ENCODE data around the gene ZGLP1.
"Not testable (repeated sequence)": the region's sequence is repeated elsewhere in the genome, so short reads cannot be mapped to it uniquely, and the experiment has no call there.

Gene ZGLP1

DNA sequence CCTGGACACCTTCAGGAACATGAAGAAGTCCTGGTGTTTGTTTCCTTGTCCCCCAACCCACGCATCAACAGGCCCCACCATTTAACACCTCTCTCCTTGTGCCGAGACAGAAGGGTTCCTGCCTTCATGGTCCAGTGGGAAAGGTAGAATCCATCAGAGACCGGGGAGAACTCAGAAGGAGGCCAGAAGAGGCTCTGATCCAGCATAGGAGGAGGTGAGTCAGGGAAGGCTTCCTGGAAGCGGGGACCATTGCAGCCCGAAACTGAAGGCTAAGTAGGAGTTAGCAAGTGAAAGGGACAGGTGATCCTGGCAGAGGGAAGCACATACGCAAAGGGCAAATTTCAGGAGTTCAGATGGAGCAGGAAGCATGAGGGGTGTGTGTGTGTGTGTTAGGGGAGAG, 29.3 kb upstream of the ZGLP1 start:
- Histone ChIP-seq H3K4me2 (ENCODE audit: low read length) (peak overlapping the region; percentile 77), H2AFZ (ENCODE audit: low read length) (peak overlapping the region; percentile 22; the same call in 1 of the 2 replicates)

DNA sequence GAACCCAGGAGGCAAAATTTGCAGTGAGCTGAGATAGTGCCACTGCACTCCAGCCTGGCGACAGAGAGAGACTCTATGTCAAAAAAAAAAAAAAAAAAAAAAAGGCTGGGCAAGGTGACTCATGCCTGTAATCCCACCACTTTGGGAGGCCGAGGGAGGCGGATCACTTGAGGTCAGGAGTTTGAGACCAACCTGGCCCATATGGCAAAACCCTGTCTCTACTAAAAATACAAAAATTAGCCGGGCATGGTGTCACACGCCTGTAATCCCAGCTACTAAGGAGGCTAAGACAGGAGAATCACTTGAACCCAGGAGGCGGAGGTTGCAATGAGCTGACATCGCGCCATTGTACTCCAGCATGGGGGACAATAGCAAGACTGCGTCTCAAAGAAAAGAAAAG, 27.1 kb upstream of the ZGLP1 start:
- not testable (repeated sequence) for H2AFZ ChIP-seq (ENCODE audit: low read length); H3K27me3 ChIP-seq (ENCODE audit: insufficient read depth, low read length); H3K9me3 ChIP-seq (ENCODE audit: low read length); H3K4me3 ChIP-seq (ENCODE audit: low read depth, low read length, poor library complexity, severe bottlenecking); H3K27ac ChIP-seq (ENCODE audit: low read depth, low read length, poor library complexity, severe bottlenecking); H3K4me2 ChIP-seq (ENCODE audit: low read length); H4K20me1 ChIP-seq (ENCODE audit: insufficient read depth, low read length); H3K36me3 ChIP-seq (ENCODE audit: insufficient read depth, low read length); H3F3A ChIP-seq (ENCODE audit: insufficient read depth, low read length); H3K9ac ChIP-seq (ENCODE audit: low read length); H3K9me2 ChIP-seq (ENCODE audit: low read depth, low read length)
- Histone ChIP-seq H3K79me2 (ENCODE audit: insufficient read depth, low read length) (peaks cover 11% of the 10 kb centered on the region), H3K4me1 (ENCODE audit: insufficient read depth, low read length, severe bottlenecking) (peaks cover 44% of the 10 kb centered on the region)

More for the DNA sequence above, 29.3 kb upstream of the ZGLP1 start:
- Histone ChIP-seq H3K27ac (ENCODE audit: low read depth, low read length, poor library complexity, severe bottlenecking) (no peak overlapping the region), H3F3A (ENCODE audit: insufficient read depth, low read length) (no peaks in the 10 kb centered on the region), H3K9me3 (ENCODE audit: low read length) (no peaks in the 10 kb centered on the region), H3K9me2 (ENCODE audit: low read depth, low read length) (no peaks in the 10 kb centered on the region), H3K36me3 (ENCODE audit: insufficient read depth, low read length) (no peaks in the 10 kb centered on the region; the same call in 1 of the 2 replicates), H3K27me3 (ENCODE audit: insufficient read depth, low read length) (no peaks in the 10 kb centered on the region; the same call in 1 of the 2 replicates), H3K9ac (ENCODE audit: low read length) (peak overlapping the region; percentile 68), H3K4me1 (ENCODE audit: insufficient read depth, low read length, severe bottlenecking) (peaks cover 32% of the 10 kb centered on the region), H3K4me3 (ENCODE audit: low read depth, low read length, poor library complexity, severe bottlenecking) (peak overlapping the region; percentile 63), H4K20me1 (ENCODE audit: insufficient read depth, low read length) (no peaks in the 10 kb centered on the region), H3K79me2 (ENCODE audit: insufficient read depth, low read length) (no peaks in the 10 kb centered on the region)
- TF ChIP-seq, protein P1, sequence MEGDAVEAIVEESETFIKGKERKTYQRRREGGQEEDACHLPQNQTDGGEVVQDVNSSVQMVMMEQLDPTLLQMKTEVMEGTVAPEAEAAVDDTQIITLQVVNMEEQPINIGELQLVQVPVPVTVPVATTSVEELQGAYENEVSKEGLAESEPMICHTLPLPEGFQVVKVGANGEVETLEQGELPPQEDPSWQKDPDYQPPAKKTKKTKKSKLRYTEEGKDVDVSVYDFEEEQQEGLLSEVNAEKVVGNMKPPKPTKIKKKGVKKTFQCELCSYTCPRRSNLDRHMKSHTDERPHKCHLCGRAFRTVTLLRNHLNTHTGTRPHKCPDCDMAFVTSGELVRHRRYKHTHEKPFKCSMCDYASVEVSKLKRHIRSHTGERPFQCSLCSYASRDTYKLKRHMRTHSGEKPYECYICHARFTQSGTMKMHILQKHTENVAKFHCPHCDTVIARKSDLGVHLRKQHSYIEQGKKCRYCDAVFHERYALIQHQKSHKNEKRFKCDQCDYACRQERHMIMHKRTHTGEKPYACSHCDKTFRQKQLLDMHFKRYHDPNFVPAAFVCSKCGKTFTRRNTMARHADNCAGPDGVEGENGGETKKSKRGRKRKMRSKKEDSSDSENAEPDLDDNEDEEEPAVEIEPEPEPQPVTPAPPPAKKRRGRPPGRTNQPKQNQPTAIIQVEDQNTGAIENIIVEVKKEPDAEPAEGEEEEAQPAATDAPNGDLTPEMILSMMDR (IDR thresholded peaks at IDR 0.05; ENCODE audit: low read length) = no peak
- TF ChIP-seq EZH2 (IDR thresholded peaks at IDR 0.05; ENCODE audit: borderline replicate concordance, low read length) = no peak

DNA sequence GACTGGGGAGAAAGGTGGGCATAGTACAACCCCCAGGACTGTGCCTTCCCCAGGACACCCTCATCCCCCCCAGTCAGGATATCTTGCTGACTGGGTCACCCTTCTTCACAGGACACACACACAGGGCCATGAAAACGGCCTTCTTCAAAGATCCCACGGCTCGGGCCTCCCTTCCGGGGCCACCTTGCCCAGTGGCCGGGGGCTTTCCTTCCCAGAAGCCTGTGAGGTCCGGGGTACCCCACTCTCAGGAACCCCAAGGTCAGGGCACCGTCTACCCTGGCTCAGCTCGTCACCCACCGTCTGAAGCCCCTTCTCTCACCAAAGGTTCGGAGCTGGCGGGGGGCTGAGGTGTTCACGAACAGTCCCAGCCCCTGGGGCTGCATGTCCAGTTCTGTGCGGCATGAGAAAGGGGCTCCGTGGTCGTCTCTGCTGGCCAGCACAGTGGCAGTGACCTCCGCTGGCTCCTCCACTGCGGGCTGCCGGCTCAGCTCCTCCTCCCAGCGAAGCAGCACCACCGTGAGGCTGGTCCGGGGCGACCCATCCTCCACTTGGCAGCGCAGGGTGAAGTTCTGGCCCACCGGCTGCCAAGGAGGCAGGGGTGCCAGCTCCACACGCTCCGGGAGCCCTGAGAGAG, 25.9 kb upstream of the ZGLP1 start:
- no peaks in the 10 kb centered on the region for H4K20me1 ChIP-seq (ENCODE audit: insufficient read depth, low read length)
- H3K79me2 ChIP-seq (ENCODE audit: insufficient read depth, low read length) = peaks cover 14% of the 10 kb centered on the region
- peaks cover 48% of the 10 kb centered on the region for H3K4me1 ChIP-seq (ENCODE audit: insufficient read depth, low read length, severe bottlenecking)
- H3K4me2 ChIP-seq (ENCODE audit: low read length) = peak overlapping the region; percentile 92; the same call in 1 of the 2 replicates
- no peak for TF ChIP-seq EZH2 (IDR thresholded peaks at IDR 0.05; ENCODE audit: borderline replicate concordance, low read length)
- TF ChIP-seq, protein P1 (IDR thresholded peaks at IDR 0.05; ENCODE audit: low read length) = no peak
- no peaks in the 10 kb centered on the region for H3K27me3 ChIP-seq (ENCODE audit: insufficient read depth, low read length)
- no peaks in the 10 kb centered on the region for H3K9me3 ChIP-seq (ENCODE audit: low read length)
- H3K9ac ChIP-seq (ENCODE audit: low read length) = no peak overlapping the region
- no peaks in the 10 kb centered on the region for H3K9me2 ChIP-seq (ENCODE audit: low read depth, low read length)
- H3F3A ChIP-seq (ENCODE audit: insufficient read depth, low read length) = no peaks in the 10 kb centered on the region
- H3K4me3 ChIP-seq (ENCODE audit: low read depth, low read length, poor library complexity, severe bottlenecking) = no peak overlapping the region
- peaks cover 15% of the 10 kb centered on the region; the same call in 1 of the 2 replicates for H3K36me3 ChIP-seq (ENCODE audit: insufficient read depth, low read length)
- no peak overlapping the region for H3K27ac ChIP-seq (ENCODE audit: low read depth, low read length, poor library complexity, severe bottlenecking)
- H2AFZ ChIP-seq (ENCODE audit: low read length) = no peak overlapping the region

All from OCI-LY1 (cell line).